ENCODE data around the gene FXYD6. TPM values are rescaled to one million over a fixed set of nuclear protein-coding genes. Genes with fewer than 3 reads are reported as not detected.
"Not testable (repeated sequence)": the region's sequence is repeated elsewhere in the genome, so short reads cannot be mapped to it uniquely, and the experiment has no call there.

Gene FXYD6
- polyA plus RNA-seq (2013, experiment 1 of 2): 51.5 TPM
- polyA plus RNA-seq (2013, experiment 2 of 2): 70.4 TPM

GRCh38 chr11:117876341-117877119 lies at the start of gene FXYD6:
Gene FXYD6, minus strand, starts transcription at chr11:117876658. Its CDS starts 33,882 bp downstream, at chr11:117842776.
- under 1% methylated on average over 63 of the region's 63 CpGs for WGBS
- H3K9ac ChIP-seq (ENCODE audit: low read depth, low read length): peak within 1 kb of the TSS; percentile 79

GRCh38 chr11:117926166-117926565 lies 49.7 kb upstream of the FXYD6 start:
- not testable (repeated sequence) for H3K9me3 ChIP-seq (ENCODE audit: insufficient read depth, low read depth, low read length)
- 85% methylated on average over 7 of the region's 7 CpGs for WGBS

More at GRCh38 chr11:117876341-117877119, at the start of gene FXYD6:
- Histone ChIP-seq H3K4me3 (ENCODE audit: low read length) (peak within 1 kb of the TSS; percentile 86), H3K9me3 (ENCODE audit: insufficient read depth, low read depth, low read length) (no peaks in the 10 kb centered on the region), H3K27ac (ENCODE audit: low read depth, low read length) (no peak within 1 kb of the TSS), H3K4me1 (ENCODE audit: insufficient read depth, low read length) (peaks cover 20% of the 10 kb centered on the region; the same call in 1 of the 2 replicates), H3K36me3 (ENCODE audit: insufficient read depth, low read length) (no peaks in the 10 kb centered on the region), H3K27me3 (ENCODE audit: insufficient read depth, low read length) (peaks cover 43% of the 10 kb centered on the region)

GRCh38 chr11:117925198-117925925 lies 48.9 kb upstream of the FXYD6 start:
- WGBS: 88% methylated on average over 11 of the region's 11 CpGs
- Histone ChIP-seq H3K27me3 (ENCODE audit: insufficient read depth, low read length) (peaks cover 4% of the 10 kb centered on the region; the same call in 1 of the 2 replicates), H3K27ac (ENCODE audit: low read depth, low read length) (no peak overlapping the region), H3K9me3 (ENCODE audit: insufficient read depth, low read depth, low read length) (no peaks in the 10 kb centered on the region), H3K4me1 (ENCODE audit: insufficient read depth, low read length) (peaks cover 10% of the 10 kb centered on the region; the same call in 1 of the 2 replicates), H3K36me3 (ENCODE audit: insufficient read depth, low read length) (no peaks in the 10 kb centered on the region), H3K9ac (ENCODE audit: low read depth, low read length) (no peak overlapping the region), H3K4me3 (ENCODE audit: low read length) (no peak overlapping the region)

More at GRCh38 chr11:117926166-117926565, 49.7 kb upstream of the FXYD6 start:
- not testable (repeated sequence) for H3K9ac ChIP-seq (ENCODE audit: low read depth, low read length); H3K36me3 ChIP-seq (ENCODE audit: insufficient read depth, low read length); H3K27ac ChIP-seq (ENCODE audit: low read depth, low read length); H3K4me3 ChIP-seq (ENCODE audit: low read length); H3K27me3 ChIP-seq (ENCODE audit: insufficient read depth, low read length)
- peaks cover 10% of the 10 kb centered on the region; the same call in 1 of the 2 replicates for H3K4me1 ChIP-seq (ENCODE audit: insufficient read depth, low read length)

GRCh38 chr11:117924631-117925170 lies 48.2 kb upstream of the FXYD6 start:
- Histone ChIP-seq H3K9ac (ENCODE audit: low read depth, low read length) (no peak overlapping the region), H3K27me3 (ENCODE audit: insufficient read depth, low read length) (peaks cover 4% of the 10 kb centered on the region; the same call in 1 of the 2 replicates), H3K4me1 (ENCODE audit: insufficient read depth, low read length) (peaks cover 8% of the 10 kb centered on the region; the same call in 1 of the 2 replicates), H3K27ac (ENCODE audit: low read depth, low read length) (no peak overlapping the region), H3K4me3 (ENCODE audit: low read length) (no peak overlapping the region), H3K36me3 (ENCODE audit: insufficient read depth, low read length) (no peaks in the 10 kb centered on the region), H3K9me3 (ENCODE audit: insufficient read depth, low read depth, low read length) (no peaks in the 10 kb centered on the region)
- WGBS: 91% methylated on average over 11 of the region's 11 CpGs

- H3K27ac ChIP-seq (ENCODE audit: low read depth, low read length): no peak overlapping the region
- no peak overlapping the region for H3K9ac ChIP-seq (ENCODE audit: low read depth, low read length)
- H3K4me1 ChIP-seq (ENCODE audit: insufficient read depth, low read length): no peaks in the 10 kb centered on the region
- WGBS: 85% methylated on average over 6 of the region's 7 CpGs
- no peaks in the 10 kb centered on the region for H3K9me3 ChIP-seq (ENCODE audit: insufficient read depth, low read depth, low read length)
- H3K27me3 ChIP-seq (ENCODE audit: insufficient read depth, low read length): peaks cover 4% of the 10 kb centered on the region; the same call in 1 of the 2 replicates
- H3K36me3 ChIP-seq (ENCODE audit: insufficient read depth, low read length): no peaks in the 10 kb centered on the region
- no peak overlapping the region for H3K4me3 ChIP-seq (ENCODE audit: low read length)
These were observed 47.3 kb upstream of the FXYD6 start for GRCh38 chr11:117923773-117924172.

- H3K9ac ChIP-seq (ENCODE audit: low read depth, low read length): no peak overlapping the region
- 85% methylated on average over 4 of the region's 4 CpGs for WGBS
- H3K27ac ChIP-seq (ENCODE audit: low read depth, low read length): no peak overlapping the region
- H3K27me3 ChIP-seq (ENCODE audit: insufficient read depth, low read length): peaks cover 2% of the 10 kb centered on the region; the same call in 1 of the 2 replicates
- H3K36me3 ChIP-seq (ENCODE audit: insufficient read depth, low read length): no peaks in the 10 kb centered on the region
- no peaks in the 10 kb centered on the region for H3K4me1 ChIP-seq (ENCODE audit: insufficient read depth, low read length)
- H3K9me3 ChIP-seq (ENCODE audit: insufficient read depth, low read depth, low read length): no peaks in the 10 kb centered on the region
- no peak overlapping the region for H3K4me3 ChIP-seq (ENCODE audit: low read length)
These were observed 46.8 kb upstream of the FXYD6 start for GRCh38 chr11:117923275-117923674.

GRCh38 chr11:117921893-117922292 lies 45.4 kb upstream of the FXYD6 start:
- H3K27ac ChIP-seq (ENCODE audit: low read depth, low read length): no peak overlapping the region
- no peaks in the 10 kb centered on the region for H3K4me1 ChIP-seq (ENCODE audit: insufficient read depth, low read length)
- 91% methylated on average over 5 of the region's 5 CpGs for WGBS
- no peak overlapping the region for H3K9ac ChIP-seq (ENCODE audit: low read depth, low read length)
- no peaks in the 10 kb centered on the region for H3K27me3 ChIP-seq (ENCODE audit: insufficient read depth, low read length)
- no peaks in the 10 kb centered on the region for H3K9me3 ChIP-seq (ENCODE audit: insufficient read depth, low read depth, low read length)
- H3K36me3 ChIP-seq (ENCODE audit: insufficient read depth, low read length): no peaks in the 10 kb centered on the region
- H3K4me3 ChIP-seq (ENCODE audit: low read length): no peak overlapping the region

GRCh38 chr11:117921456-117921855 lies 45.0 kb upstream of the FXYD6 start:
- H3K9ac ChIP-seq (ENCODE audit: low read depth, low read length): no peak overlapping the region
- H3K27me3 ChIP-seq (ENCODE audit: insufficient read depth, low read length): no peaks in the 10 kb centered on the region
- H3K4me3 ChIP-seq (ENCODE audit: low read length): no peak overlapping the region
- WGBS: 92% methylated on average over 2 of the region's 2 CpGs
- H3K27ac ChIP-seq (ENCODE audit: low read depth, low read length): no peak overlapping the region
- no peaks in the 10 kb centered on the region for H3K9me3 ChIP-seq (ENCODE audit: insufficient read depth, low read depth, low read length)
- H3K4me1 ChIP-seq (ENCODE audit: insufficient read depth, low read length): no peaks in the 10 kb centered on the region
- H3K36me3 ChIP-seq (ENCODE audit: insufficient read depth, low read length): no peaks in the 10 kb centered on the region

GRCh38 chr11:117919781-117920221 lies 43.3 kb upstream of the FXYD6 start:
- Histone ChIP-seq H3K4me3 (ENCODE audit: low read length) (no peak overlapping the region), H3K27ac (ENCODE audit: low read depth, low read length) (no peak overlapping the region), H3K27me3 (ENCODE audit: insufficient read depth, low read length) (no peaks in the 10 kb centered on the region), H3K9me3 (ENCODE audit: insufficient read depth, low read depth, low read length) (no peaks in the 10 kb centered on the region), H3K36me3 (ENCODE audit: insufficient read depth, low read length) (no peaks in the 10 kb centered on the region), H3K9ac (ENCODE audit: low read depth, low read length) (no peak overlapping the region), H3K4me1 (ENCODE audit: insufficient read depth, low read length) (no peaks in the 10 kb centered on the region)
- WGBS: 92% methylated on average over 4 of the region's 4 CpGs

GRCh38 chr11:117919341-117919740 lies 42.9 kb upstream of the FXYD6 start:
- Histone ChIP-seq H3K9me3 (ENCODE audit: insufficient read depth, low read depth, low read length) (no peaks in the 10 kb centered on the region), H3K4me3 (ENCODE audit: low read length) (no peak overlapping the region), H3K27me3 (ENCODE audit: insufficient read depth, low read length) (no peaks in the 10 kb centered on the region), H3K9ac (ENCODE audit: low read depth, low read length) (no peak overlapping the region), H3K36me3 (ENCODE audit: insufficient read depth, low read length) (no peaks in the 10 kb centered on the region), H3K4me1 (ENCODE audit: insufficient read depth, low read length) (no peaks in the 10 kb centered on the region), H3K27ac (ENCODE audit: low read depth, low read length) (no peak overlapping the region)
- 86% methylated on average over 4 of the region's 4 CpGs for WGBS

Data from HUES64 (cell line).